SK-N-MC (cell line): Measurements from ENCODE around the gene PLS1.
"Not testable (repeated sequence)": the region's sequence is repeated elsewhere in the genome, so short reads cannot be mapped to it uniquely, and the experiment has no call there.

Source experiments
- EZH2 ChIP-seq: fragments of 200-600 bp; sonication (generic); IDR thresholded peaks from one replicate; pipeline ENCODE4 v1.6.1; 2017; ENCODE audit warnings: antibody characterized with exemption
- POLR2AphosphoS5 ChIP-seq: IDR thresholded peaks from 2 replicates; pipeline ENCODE4 v1.6.1; 2012; ENCODE audit warnings: mild to moderate bottlenecking, low read depth, low read length, borderline replicate concordance

GRCh38 chr3:142581070-142581469, 15.1 kb upstream of the PLS1 start:
- TF ChIP-seq EZH2, POLR2AphosphoS5: not testable (repeated sequence)
